ENCODE data around the gene ATPAF2.
A peak's percentile ranks its signal among the peaks of the same experiment; 100 is the strongest.

Gene ATPAF2

DNA sequence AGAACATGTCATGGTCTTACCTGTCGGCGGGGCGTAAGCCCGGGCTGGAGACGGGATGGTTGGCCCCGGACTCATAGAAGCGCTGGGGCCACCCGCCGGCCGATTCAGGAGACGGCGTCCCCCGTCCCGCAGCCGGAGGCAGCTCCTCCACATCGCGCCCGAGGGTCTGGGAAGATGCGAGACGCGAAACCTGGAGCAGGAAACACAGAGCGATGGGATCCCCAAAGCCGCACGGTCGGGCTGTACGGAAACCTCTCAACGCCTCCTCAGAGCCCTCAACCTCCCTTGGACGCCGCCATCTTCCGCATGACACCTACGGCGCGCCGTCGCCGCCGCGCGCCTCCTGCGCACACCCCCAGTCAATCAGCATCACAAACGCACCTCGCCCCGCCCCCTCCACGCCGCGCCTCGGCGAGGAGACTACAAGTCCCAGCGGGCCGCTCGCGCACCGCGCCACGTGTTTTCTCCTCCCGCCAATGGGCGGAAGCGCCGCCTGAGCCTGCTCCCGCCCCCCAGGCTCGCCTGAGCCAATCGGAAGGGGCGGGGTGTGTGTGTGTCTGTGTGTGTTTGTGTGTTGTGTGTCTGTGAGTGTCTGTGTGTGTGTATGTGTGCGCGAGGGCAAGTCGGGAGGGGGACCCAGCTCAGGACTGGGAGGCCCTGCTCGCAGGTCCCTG lies at the start of gene ATPAF2, which contains the start of gene GID4:
Gene ATPAF2, minus strand, starts transcription at position 308 of the 674 bp plus-strand sequence. Its CDS starts 155 bp downstream, at position 153.
Gene GID4, plus strand, starts transcription at position 548 of the 674 bp plus-strand sequence. Its CDS starts 57 bp downstream, at position 605.
- peak; percentile 97 for DNase-seq (ENCODE audit: low read depth)
- peak within 1 kb of the TSS; percentile 74 for H3K4me3 ChIP-seq (ENCODE audit: low read depth, low read length)

DNA sequence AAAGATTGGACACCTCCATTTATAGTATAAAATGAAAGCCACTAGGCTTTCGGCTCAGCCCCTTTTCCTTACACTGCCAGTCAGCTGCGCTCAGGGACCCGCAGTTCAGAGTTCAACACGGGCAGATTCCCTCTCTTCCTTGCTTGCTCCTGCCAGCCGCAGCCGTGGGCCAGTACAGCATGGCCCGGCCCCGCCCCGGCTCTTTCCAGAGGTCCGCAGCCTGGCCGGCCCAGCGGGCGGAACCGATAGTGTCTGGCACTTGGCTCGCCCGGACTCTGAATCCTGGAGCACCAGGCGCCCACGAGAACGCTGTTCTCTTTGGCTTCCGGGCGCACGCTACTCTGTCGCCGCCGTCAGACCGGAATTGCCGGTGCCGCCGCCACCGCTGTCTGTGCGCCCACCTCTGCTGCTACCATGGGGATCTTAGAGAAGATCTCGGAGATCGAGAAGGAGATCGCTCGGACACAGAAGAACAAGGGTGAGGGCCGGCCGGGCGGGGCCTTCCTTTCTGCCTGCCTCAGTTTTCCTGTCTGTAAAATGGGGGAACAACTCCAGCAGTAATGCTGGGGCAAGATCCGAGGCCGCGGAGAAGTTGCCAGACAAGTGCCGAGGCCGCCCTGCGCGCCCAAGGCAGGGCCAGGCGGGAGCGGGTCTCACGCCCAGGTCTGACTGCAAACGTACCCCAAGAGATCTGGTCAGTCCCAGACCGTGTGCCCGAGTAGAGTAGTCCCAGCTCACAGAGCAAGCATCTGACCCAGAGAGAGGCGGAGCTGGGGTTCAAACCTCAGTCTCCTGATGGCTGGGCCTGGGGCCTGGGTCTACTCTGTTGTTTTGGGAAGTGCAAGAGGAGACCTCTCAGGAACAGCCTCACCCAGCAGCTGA lies 48.9 kb upstream of the ATPAF2 start, which contains the start of gene DRG2:
Gene DRG2, plus strand, starts transcription at position 339 of the 882 bp plus-strand sequence. Its CDS starts 76 bp downstream, at position 415.
- DNase-seq (ENCODE audit: low read depth) = peak; percentile 68
- peak within 1 kb of the TSS; percentile 98 for H3K4me3 ChIP-seq (ENCODE audit: low read depth, low read length)

- DNase-seq (ENCODE audit: low read depth) = no peak
- no peak overlapping the region for H3K4me3 ChIP-seq (ENCODE audit: low read depth, low read length)
These were observed 45.3 kb upstream of the ATPAF2 start for GRCh38 chr17:18084256-18084655.

DNA sequence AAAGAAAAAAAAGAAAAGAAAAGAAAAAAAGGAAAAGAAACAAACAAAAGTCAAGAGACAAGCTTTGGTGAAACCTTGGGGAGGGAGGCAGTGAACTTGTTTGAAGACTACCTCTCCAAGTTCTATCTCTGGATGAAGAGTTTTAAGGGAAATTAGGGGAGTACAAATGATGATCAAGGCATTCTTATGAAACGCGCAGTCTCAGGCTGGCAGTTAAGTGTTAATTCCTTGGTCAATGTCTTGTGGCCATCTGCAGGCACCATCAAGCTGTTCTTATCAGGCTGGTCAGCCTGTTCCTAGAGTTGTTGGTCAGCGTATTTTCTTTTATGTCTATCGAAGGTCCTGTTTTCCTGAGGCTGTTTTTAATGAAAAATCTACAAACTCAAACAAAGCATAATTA lies 40.6 kb upstream of the ATPAF2 start:
- DNase-seq (ENCODE audit: low read depth) = no peak
- no peak overlapping the region for H3K4me3 ChIP-seq (ENCODE audit: low read depth, low read length)

GRCh38 chr17:18076936-18077335 lies 38.0 kb upstream of the ATPAF2 start:
- no peak overlapping the region for H3K4me3 ChIP-seq (ENCODE audit: low read depth, low read length)
- no peak for DNase-seq (ENCODE audit: low read depth)

GRCh38 chr17:18074566-18075272 lies 35.8 kb upstream of the ATPAF2 start:
- DNase-seq (ENCODE audit: low read depth) = no peak
- no peak overlapping the region for H3K4me3 ChIP-seq (ENCODE audit: low read depth, low read length)

DNA sequence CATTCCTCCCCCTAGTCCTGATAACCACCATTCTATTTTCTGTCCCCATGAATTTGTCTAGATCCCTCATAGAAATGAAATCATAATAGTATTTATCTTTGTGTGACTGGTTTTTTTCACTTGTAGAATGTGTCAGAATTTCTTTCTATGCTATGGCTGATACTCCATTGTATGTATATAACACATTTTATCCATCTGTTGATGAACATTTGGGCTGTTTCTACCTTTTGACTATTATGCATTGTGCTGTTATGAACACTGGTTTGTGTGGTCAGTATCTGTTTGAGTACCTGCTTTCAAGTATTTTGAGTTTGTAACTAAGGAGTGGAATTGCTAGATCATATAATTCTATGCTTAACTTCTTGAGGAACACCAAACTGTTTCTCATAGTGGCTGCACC lies 32.8 kb upstream of the ATPAF2 start:
- no peak overlapping the region for H3K4me3 ChIP-seq (ENCODE audit: low read depth, low read length)
- DNase-seq (ENCODE audit: low read depth) = no peak

- peak overlapping the region; percentile 26 for H3K4me3 ChIP-seq (ENCODE audit: low read depth, low read length)
- DNase-seq (ENCODE audit: low read depth) = no peak
These were observed 31.9 kb upstream of the ATPAF2 start for GRCh38 chr17:18070861-18071340.

GRCh38 chr17:18069101-18069500 lies 30.1 kb upstream of the ATPAF2 start:
- DNase-seq (ENCODE audit: low read depth) = no peak
- no peak overlapping the region for H3K4me3 ChIP-seq (ENCODE audit: low read depth, low read length)

DNA sequence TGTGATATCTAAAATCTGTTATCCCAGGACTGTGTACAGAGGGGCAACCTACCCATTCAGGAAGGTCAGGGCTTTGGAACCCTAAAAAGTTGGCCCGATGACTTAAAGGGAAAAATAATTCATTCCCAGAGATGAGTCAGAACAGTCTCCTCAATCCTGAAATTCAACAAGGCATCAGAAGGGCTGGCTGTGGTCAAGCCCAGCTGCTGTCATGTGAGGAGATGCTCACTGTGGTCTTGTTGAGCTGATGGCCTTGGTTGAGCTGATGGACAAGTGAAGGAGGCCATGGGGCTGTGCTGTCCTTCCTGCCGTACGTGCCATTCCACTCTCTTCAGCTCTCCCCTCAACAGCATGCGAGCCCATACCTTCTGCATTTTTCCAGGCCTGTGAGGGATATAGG lies 27.9 kb upstream of the ATPAF2 start:
- DNase-seq (ENCODE audit: low read depth) = no peak

DNA sequence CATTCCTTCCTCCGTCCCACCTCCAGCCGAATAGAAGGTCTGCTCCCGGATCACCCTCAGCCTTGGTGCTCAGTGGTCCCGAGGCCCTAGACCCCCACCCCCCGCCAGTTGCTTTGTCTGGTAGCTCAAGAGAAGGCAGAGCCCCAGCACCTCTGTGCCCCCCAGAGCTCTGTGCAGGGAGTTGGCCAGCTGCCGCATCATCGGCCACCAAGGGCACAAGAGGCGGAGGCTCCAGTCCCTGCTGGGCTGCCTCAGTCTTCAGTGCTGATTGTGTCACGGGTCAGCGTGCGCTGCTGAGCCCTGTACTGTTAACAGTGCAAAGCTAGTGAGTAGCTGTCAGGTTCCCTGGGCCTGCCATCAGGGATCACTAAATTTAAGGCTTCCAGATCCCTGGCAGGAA lies 26.6 kb upstream of the ATPAF2 start:
- no peak overlapping the region for H3K4me3 ChIP-seq (ENCODE audit: low read depth, low read length)
- no peak for DNase-seq (ENCODE audit: low read depth)

More for the DNA sequence above, 27.9 kb upstream of the ATPAF2 start:
- no peak overlapping the region for H3K4me3 ChIP-seq (ENCODE audit: low read depth, low read length)

DNA sequence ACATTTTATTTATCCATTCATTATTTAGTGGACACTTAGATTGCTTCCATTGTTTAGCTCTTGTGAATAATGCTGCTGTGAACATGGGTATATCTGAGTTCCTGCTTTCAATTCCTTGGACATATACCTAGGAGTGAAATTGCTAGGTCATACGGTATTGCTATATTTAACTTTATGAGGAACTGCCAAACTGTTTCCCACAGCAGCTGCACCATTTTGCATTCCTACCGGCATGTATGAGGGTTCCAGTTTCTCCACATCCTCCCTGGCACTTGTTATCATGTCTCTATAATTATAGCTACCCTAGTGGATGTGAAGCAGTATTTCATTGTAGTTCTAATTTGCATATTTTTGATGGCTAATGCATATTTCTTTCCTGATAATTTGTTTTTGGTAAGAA lies 25.1 kb upstream of the ATPAF2 start:
- DNase-seq (ENCODE audit: low read depth) = no peak
- H3K4me3 ChIP-seq (ENCODE audit: low read depth, low read length) = no peak overlapping the region

DNA sequence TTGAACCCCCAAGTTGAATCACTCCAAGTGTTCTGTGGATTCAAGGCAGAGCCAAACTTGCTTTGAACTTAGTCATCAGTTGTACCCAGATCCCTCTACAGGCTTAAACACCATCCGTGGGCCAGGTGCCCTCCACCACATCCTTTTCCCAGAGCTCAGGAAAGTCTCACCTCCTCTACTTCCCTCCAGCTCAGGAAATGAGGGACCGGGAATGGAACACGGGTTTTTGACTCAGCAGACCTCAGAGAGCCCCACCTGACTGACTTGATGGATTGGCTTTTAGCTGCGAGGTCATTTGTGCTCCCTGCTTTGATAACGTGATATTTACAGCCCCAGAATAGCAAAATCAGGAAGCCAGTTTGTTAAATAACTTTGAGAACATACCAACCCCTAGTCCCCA lies 20.3 kb upstream of the ATPAF2 start:
- no peak overlapping the region for H3K4me3 ChIP-seq (ENCODE audit: low read depth, low read length)
- no peak for DNase-seq (ENCODE audit: low read depth)

DNA sequence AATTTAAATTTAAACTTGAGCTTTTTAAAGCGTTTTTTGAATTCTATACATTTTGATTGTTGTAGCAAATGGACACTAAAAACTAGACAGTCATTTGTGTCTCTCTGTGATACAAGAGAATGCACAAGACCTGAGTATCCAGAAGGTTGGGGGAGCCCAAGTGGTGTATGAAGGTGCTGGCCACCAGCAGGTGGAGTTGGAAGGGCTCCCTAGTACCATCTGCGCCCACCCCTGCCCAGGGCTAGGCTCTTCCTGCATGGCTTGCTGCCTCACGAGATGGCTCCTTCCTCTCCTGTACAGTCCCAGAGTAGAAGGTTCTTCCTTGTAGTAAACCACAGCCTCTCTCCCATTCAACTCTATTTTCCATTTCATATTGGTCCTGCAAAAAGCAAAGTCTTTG lies 17.2 kb upstream of the ATPAF2 start:
- no peak for DNase-seq (ENCODE audit: low read depth)
- H3K4me3 ChIP-seq (ENCODE audit: low read depth, low read length) = no peak overlapping the region

DNA sequence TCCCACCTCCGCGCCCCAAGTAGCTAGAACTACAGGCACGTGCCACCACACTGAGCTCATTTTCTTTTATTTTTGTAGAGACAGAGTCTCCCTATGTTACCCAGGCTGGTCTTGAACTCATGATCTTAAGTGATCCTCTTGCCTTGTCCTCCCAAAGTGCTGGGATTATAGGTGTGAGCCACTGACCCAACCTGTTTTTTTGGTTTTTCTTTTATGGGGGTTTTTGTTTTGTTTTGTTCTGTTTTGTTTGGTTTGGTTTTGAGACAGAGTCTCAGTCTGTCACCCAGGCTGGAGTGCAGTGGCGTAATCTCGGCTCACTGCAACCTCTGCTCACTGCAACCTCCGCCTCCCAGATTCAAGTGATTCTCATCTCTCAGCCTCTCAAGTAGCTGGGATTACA lies 16.6 kb upstream of the ATPAF2 start:
- H3K4me3 ChIP-seq (ENCODE audit: low read depth, low read length) = no peak overlapping the region
- no peak for DNase-seq (ENCODE audit: low read depth)

- DNase-seq (ENCODE audit: low read depth) = no peak
These were observed 6.9 kb upstream of the ATPAF2 start for GRCh38 chr17:18045691-18046350.

GRCh38 chr17:18044609-18045008 lies 5.6 kb upstream of the ATPAF2 start:
- H3K4me3 ChIP-seq (ENCODE audit: low read depth, low read length) = no peak overlapping the region
- no peak for DNase-seq (ENCODE audit: low read depth)

More at GRCh38 chr17:18045691-18046350, 6.9 kb upstream of the ATPAF2 start:
- H3K4me3 ChIP-seq (ENCODE audit: low read depth, low read length) = no peak overlapping the region

DNA sequence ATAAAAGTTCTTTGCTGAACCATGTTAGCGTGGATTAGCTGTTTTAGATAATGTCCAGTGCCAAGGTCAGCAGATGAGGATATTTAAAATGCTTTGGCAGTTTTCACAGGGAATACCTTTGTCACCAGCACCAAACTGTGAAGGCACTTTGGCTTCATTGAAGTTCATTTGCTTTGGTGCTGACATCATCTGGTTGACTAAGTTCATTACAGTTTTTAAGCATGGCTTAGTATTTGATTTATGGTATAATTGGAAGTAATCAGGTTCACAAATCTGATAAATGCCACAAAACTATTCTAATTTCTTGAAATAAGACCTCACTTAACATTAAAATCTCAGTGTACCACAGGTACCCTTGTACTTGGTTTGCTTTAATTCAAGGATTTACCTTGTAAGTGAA lies 4.5 kb upstream of the ATPAF2 start:
- DNase-seq (ENCODE audit: low read depth) = no peak
- H3K4me3 ChIP-seq (ENCODE audit: low read depth, low read length) = no peak overlapping the region

GRCh38 chr17:18042983-18043382 lies 4.0 kb upstream of the ATPAF2 start:
- no peak for DNase-seq (ENCODE audit: low read depth)
- H3K4me3 ChIP-seq (ENCODE audit: low read depth, low read length) = no peak overlapping the region
